Keratinocyte (primary cell): ENCODE results near the gene RRP8. TPM values are rescaled to one million over a fixed set of nuclear protein-coding genes. Genes with fewer than 3 reads are reported as not detected.

Experiments
- DNase-seq: peaks from one replicate; pipeline ENCODE4 v3.0.0-alpha.2; 2011; ENCODE audit warnings: low read depth, missing footprints, low spot score
- FAIRE-seq: peaks from 2 replicates; lab custom pipeline; 2011; peaks lifted over from hg19 to GRCh38; lab: Jason Lieb, UNC
- H2AFZ ChIP-seq: 2 replicates; pipeline ENCODE4 v1.6.0; 2012; ENCODE audit warnings: low read length, control low read depth, inconsistent platforms; ENCODE audit not compliant: control insufficient read depth
- H3K27ac ChIP-seq: 2 replicates; pipeline ENCODE4 v1.5.1; 2011; ENCODE audit warnings: low read length; ENCODE audit not compliant: control insufficient read depth, insufficient read depth
- H3K27me3 ChIP-seq: 3 replicates; pipeline ENCODE4 v1.6.0; 2011; ENCODE audit warnings: low read length; ENCODE audit not compliant: control insufficient read depth, insufficient read depth; ENCODE audit errors: extremely low read depth
- H3K36me3 ChIP-seq, 2 experiments: 2 replicates in 1 of 2; 3 replicates in 1 of 2; pipeline ENCODE4 v1.5.1; 2011; ENCODE audit warnings: low read length in 2 of 2, mild to moderate bottlenecking in 1 of 2; ENCODE audit not compliant: control insufficient read depth in 2 of 2, insufficient read depth in 2 of 2; ENCODE audit errors: extremely low read depth in 1 of 2
- H3K4me1 ChIP-seq: 3 replicates; pipeline ENCODE4 v1.5.1; 2011; ENCODE audit warnings: low read length; ENCODE audit not compliant: control insufficient read depth, insufficient read depth; ENCODE audit errors: extremely low read depth
- H3K4me2 ChIP-seq: 3 replicates; pipeline ENCODE4 v1.6.0; 2011; ENCODE audit warnings: low read depth, low read length; ENCODE audit not compliant: control insufficient read depth, insufficient read depth; ENCODE audit errors: extremely low read depth
- H3K4me3 ChIP-seq, 3 experiments: fragments of 200-600 bp in 1 of 3; sonication (generic) in 1 of 3; 2 replicates in 2 of 3; 3 replicates in 1 of 3; pipeline ENCODE4 v1.5.1; 2011 to 2016; ENCODE audit warnings: low read length in 3 of 3, mild to moderate bottlenecking in 3 of 3, control low read depth in 2 of 3, inconsistent platforms in 1 of 3, low read depth in 1 of 3, mixed read lengths in 1 of 3, mixed run types in 1 of 3, moderate library complexity in 1 of 3; ENCODE audit not compliant: control insufficient read depth in 2 of 3, insufficient read depth in 2 of 3; ENCODE audit errors: extremely low read depth in 1 of 3
- H3K79me2 ChIP-seq: 2 replicates; pipeline ENCODE4 v1.6.0; 2012; ENCODE audit warnings: low read length; ENCODE audit not compliant: control insufficient read depth, insufficient read depth
- H3K9ac ChIP-seq: 3 replicates; pipeline ENCODE4 v1.6.0; 2011; ENCODE audit warnings: low read length; ENCODE audit not compliant: control insufficient read depth, insufficient read depth; ENCODE audit errors: extremely low read depth
- H3K9me1 ChIP-seq: 3 replicates; pipeline ENCODE4 v1.6.0; 2011; ENCODE audit warnings: low read length; ENCODE audit not compliant: control insufficient read depth, insufficient read depth; ENCODE audit errors: extremely low read depth
- H3K9me3 ChIP-seq: 2 replicates; pipeline ENCODE4 v1.5.1; 2012; ENCODE audit warnings: low read depth, low read length; ENCODE audit not compliant: control insufficient read depth
- H4K20me1 ChIP-seq: 3 replicates; pipeline ENCODE4 v1.6.0; 2011; ENCODE audit warnings: low read length; ENCODE audit not compliant: control insufficient read depth, insufficient read depth; ENCODE audit errors: extremely low read depth
- CTCF ChIP-seq, 3 experiments: IDR thresholded peaks in 1 of 3; conservative IDR thresholded peaks in 1 of 3; optimal IDR thresholded peaks in 1 of 3; 2 replicates in 2 of 3; 3 replicates in 1 of 3; pipeline versions ENCODE3 to v1.5.1; 2011; ENCODE audit warnings: low read length in 3 of 3, mild to moderate bottlenecking in 3 of 3, moderate library complexity in 2 of 3, control low read depth in 1 of 3, inconsistent platforms in 1 of 3; ENCODE audit not compliant: insufficient read depth in 2 of 3; ENCODE audit errors: extremely low read depth in 1 of 3
- EZH2 ChIP-seq: IDR thresholded peaks from one replicate; pipeline ENCODE4 v1.6.1; 2012; ENCODE audit warnings: inconsistent platforms, mild to moderate bottlenecking, low read length, moderate library complexity
- dilution Hi-C: fragments of 300-500 bp; cut with MboI; formaldehyde crosslinking; loops from one replicate; pipeline ENCODE4 v1.7.0; 2020; ENCODE audit warnings: low sequenced_read_pairs; ENCODE audit not compliant: extremely low pct_ligation_motif_present
- polyA plus RNA-seq, 5 experiments: library from polyadenylated mRNA; depleted of rRNA in 3 of 5; stranded (reverse) in 3 of 5; stranded (forward) in 1 of 5; unstranded in 1 of 5; fragments of >200 nt; gene quantifications; 1 replicate in 1 of 5; 2 replicates in 3 of 5; 3 replicates in 1 of 5; pipeline versions ENCODE4 v1.2.1 to v1.2.3, GENCODE V29; 2011 to 2012; ENCODE audit warnings: missing spikeins in 2 of 5, low read depth in 1 of 5, low replicate concordance in 1 of 5

Gene RRP8
- polyA plus RNA-seq, 1 donor (not counting 4 experiments of a cell fraction or from before 2014, with no cell fraction given) = 15.0 TPM

- no peak overlapping the region for H3K4me3 ChIP-seq
- no peak for DNase-seq
- no peak overlapping the region for H2AFZ ChIP-seq
- no peaks in the 10 kb centered on the region for H3K79me2 ChIP-seq
- H3K9me3 ChIP-seq = no peaks in the 10 kb centered on the region
- TF ChIP-seq EZH2 = no peak
- no peak for TF ChIP-seq CTCF (optimal IDR thresholded peaks at IDR 0.05 in 1 of 3, IDR thresholded peaks at IDR 0.05 in 1 of 3, conservative IDR thresholded peaks at IDR 0.05 in 1 of 3; ENCODE audit: extremely low read depth in 1 of 3, insufficient read depth in 2 of 3, low read length in 3 of 3)
- H3K4me1 ChIP-seq = no peaks in the 10 kb centered on the region
- H3K36me3 ChIP-seq = no peaks in the 10 kb centered on the region
- H3K9ac ChIP-seq = no peak overlapping the region
- H3K27me3 ChIP-seq = peaks cover 45% of the 10 kb centered on the region
- no peak overlapping the region for H3K4me2 ChIP-seq
- no peak for FAIRE-seq
- dilution Hi-C loops = no loop called here
- H4K20me1 ChIP-seq = no peaks in the 10 kb centered on the region
- H3K27ac ChIP-seq = no peak overlapping the region
- H3K9me1 ChIP-seq = no peaks in the 10 kb centered on the region
These were observed 25.1 kb upstream of the RRP8 start for GRCh38 chr11:6628526-6628925.

GRCh38 chr11:6627762-6628241, 24.4 kb upstream of the RRP8 start:
- Histone ChIP-seq H3K27me3 (peaks cover 45% of the 10 kb centered on the region), H3K36me3 (no peaks in the 10 kb centered on the region), H2AFZ (no peak overlapping the region), H3K27ac (no peak overlapping the region), H4K20me1 (no peaks in the 10 kb centered on the region), H3K9ac (no peak overlapping the region), H3K9me1 (no peaks in the 10 kb centered on the region), H3K4me1 (no peaks in the 10 kb centered on the region), H3K4me3 (no peak overlapping the region), H3K4me2 (no peak overlapping the region), H3K79me2 (no peaks in the 10 kb centered on the region), H3K9me3 (no peaks in the 10 kb centered on the region)
- FAIRE-seq = no peak
- dilution Hi-C loops = no loop called here
- TF ChIP-seq EZH2 (no peak), CTCF (optimal IDR thresholded peaks at IDR 0.05 in 1 of 3, IDR thresholded peaks at IDR 0.05 in 1 of 3, conservative IDR thresholded peaks at IDR 0.05 in 1 of 3; ENCODE audit: extremely low read depth in 1 of 3, insufficient read depth in 2 of 3, low read length in 3 of 3) (no peak)
- DNase-seq = no peak
